RWPE2 (cell line): ENCODE results near the gene RBMXL2.

ENCODE experiments used
- ATAC-seq: fragments of 200-7000 bp; cut with Tn5 transposase; 3 replicates; pipeline ENCODE4 v1.9.1; 2021; ENCODE audit warnings: low read depth
- DNase-seq: peaks from one replicate; pipeline ENCODE4 v3.0.0-alpha.2; 2020; ENCODE audit warnings: low spot score
- H3K27ac ChIP-seq: fragments of 450-650 bp; 2 replicates; pipeline ENCODE4 v1.5.1; 2017; ENCODE audit warnings: mild to moderate bottlenecking; ENCODE audit not compliant: poor library complexity, severe bottlenecking
- H3K27me3 ChIP-seq: fragments of 250-450 bp; sonication (Bioruptor Pico); 2 replicates; pipeline ENCODE4 v1.5.1; 2021; ENCODE audit warnings: mild to moderate bottlenecking, moderate library complexity; ENCODE audit not compliant: insufficient read depth, poor library complexity, severe bottlenecking
- H3K36me3 ChIP-seq: fragments of 250-450 bp; sonication (Bioruptor Pico); 2 replicates; pipeline ENCODE4 v1.5.1; 2020; ENCODE audit warnings: low read depth, mild to moderate bottlenecking, moderate library complexity
- H3K4me1 ChIP-seq: fragments of 250-450 bp; sonication (Bioruptor Pico); 2 replicates; pipeline ENCODE4 v1.5.1; 2021; ENCODE audit warnings: mild to moderate bottlenecking, moderate library complexity; ENCODE audit not compliant: insufficient read depth, poor library complexity, severe bottlenecking
- H3K4me3 ChIP-seq: fragments of 250-450 bp; sonication (Bioruptor Pico); 2 replicates; pipeline ENCODE4 v1.5.1; 2021; ENCODE audit warnings: mild to moderate bottlenecking, moderate library complexity; ENCODE audit not compliant: severe bottlenecking
- H3K9me3 ChIP-seq: fragments of 250-450 bp; sonication (Bioruptor Pico); 2 replicates; pipeline ENCODE4 v1.5.1; 2021; ENCODE audit warnings: mild to moderate bottlenecking, moderate library complexity; ENCODE audit not compliant: severe bottlenecking
- TF ChIP-seq, protein P1 (sequence below): fragments of 450-650 bp; IDR thresholded peaks from one replicate; pipeline ENCODE4 v1.5.1; 2017; ENCODE audit warnings: mild to moderate bottlenecking, moderate library complexity; ENCODE audit not compliant: poor library complexity, severe bottlenecking

RBMXL2 gene

DNA sequence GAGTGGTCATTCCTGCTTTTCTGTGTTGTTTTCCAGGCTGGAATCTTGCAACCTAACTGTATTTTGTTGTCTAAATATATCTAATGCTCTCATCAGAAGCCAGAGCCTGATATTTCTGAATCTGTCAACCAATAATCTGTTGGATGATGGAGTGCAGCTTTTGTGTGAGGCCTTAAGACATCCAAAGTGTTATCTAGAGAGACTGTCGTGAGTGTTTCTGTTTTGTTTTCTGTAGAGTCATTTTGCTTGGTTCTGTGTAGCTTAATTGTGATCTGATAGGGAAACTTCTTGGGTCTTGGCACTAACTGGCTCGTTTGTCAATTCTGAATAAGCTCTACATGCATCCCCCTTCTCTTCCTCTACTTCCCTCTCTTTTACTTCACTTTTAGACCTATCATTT lies 31.2 kb upstream of the RBMXL2 start:
- H3K27ac ChIP-seq = no peak overlapping the region
- H3K4me3 ChIP-seq = no peak overlapping the region
- DNase-seq (no peak), ATAC-seq (no peak)
- H3K27me3 ChIP-seq = no peaks in the 10 kb centered on the region
- H3K36me3 ChIP-seq = no peaks in the 10 kb centered on the region
- TF ChIP-seq, protein P1, sequence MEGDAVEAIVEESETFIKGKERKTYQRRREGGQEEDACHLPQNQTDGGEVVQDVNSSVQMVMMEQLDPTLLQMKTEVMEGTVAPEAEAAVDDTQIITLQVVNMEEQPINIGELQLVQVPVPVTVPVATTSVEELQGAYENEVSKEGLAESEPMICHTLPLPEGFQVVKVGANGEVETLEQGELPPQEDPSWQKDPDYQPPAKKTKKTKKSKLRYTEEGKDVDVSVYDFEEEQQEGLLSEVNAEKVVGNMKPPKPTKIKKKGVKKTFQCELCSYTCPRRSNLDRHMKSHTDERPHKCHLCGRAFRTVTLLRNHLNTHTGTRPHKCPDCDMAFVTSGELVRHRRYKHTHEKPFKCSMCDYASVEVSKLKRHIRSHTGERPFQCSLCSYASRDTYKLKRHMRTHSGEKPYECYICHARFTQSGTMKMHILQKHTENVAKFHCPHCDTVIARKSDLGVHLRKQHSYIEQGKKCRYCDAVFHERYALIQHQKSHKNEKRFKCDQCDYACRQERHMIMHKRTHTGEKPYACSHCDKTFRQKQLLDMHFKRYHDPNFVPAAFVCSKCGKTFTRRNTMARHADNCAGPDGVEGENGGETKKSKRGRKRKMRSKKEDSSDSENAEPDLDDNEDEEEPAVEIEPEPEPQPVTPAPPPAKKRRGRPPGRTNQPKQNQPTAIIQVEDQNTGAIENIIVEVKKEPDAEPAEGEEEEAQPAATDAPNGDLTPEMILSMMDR = no peak
- no peaks in the 10 kb centered on the region for H3K4me1 ChIP-seq
- H3K9me3 ChIP-seq = no peaks in the 10 kb centered on the region

DNA sequence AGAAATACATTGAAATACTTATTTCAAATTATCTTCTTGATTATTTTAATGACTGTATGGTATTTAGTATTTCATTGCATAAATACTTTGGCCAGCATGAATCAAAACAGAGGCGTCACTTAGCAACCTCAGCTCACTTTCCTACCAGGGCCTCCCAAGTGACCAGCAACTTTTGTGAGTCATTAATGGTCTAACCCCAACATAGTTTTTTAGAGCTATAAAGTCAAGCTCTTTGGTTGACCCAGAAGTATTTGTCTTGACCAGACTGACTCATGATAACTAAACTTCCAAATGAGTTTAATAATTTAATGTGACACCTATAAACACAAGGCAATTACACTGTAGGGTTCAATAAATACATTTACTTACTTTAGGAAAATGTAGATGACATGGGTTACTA lies 27.9 kb upstream of the RBMXL2 start:
- Histone ChIP-seq H3K9me3 (no peaks in the 10 kb centered on the region), H3K27ac (no peak overlapping the region), H3K4me1 (no peaks in the 10 kb centered on the region), H3K4me3 (no peak overlapping the region), H3K27me3 (no peaks in the 10 kb centered on the region), H3K36me3 (no peaks in the 10 kb centered on the region)
- TF ChIP-seq, protein P1 = no peak
- no peak for DNase-seq
- ATAC-seq = no peak

DNA sequence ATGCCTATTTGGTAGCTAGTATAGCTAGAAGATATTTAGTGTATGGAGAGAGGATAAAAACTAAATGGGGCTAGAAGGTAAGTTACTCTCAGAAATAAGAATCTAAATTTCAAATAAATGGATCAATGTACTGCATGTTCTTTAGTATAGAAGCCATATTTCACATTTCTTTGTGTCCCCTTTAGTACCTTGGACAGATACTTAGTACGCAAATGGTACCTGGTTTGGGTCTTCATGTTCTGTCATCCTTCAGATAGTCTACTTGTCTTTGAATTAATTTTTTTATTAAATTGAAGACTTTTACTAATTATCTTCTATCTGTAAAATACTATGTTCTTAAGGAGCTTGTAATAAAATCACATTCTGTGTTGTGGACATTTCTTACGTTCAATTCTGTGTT lies 26.3 kb upstream of the RBMXL2 start:
- ATAC-seq (no peak), DNase-seq (no peak)
- Histone ChIP-seq H3K9me3 (no peaks in the 10 kb centered on the region), H3K27me3 (no peaks in the 10 kb centered on the region), H3K4me3 (no peak overlapping the region), H3K36me3 (no peaks in the 10 kb centered on the region), H3K27ac (no peak overlapping the region), H3K4me1 (no peaks in the 10 kb centered on the region)
- TF ChIP-seq, protein P1 = no peak

DNA sequence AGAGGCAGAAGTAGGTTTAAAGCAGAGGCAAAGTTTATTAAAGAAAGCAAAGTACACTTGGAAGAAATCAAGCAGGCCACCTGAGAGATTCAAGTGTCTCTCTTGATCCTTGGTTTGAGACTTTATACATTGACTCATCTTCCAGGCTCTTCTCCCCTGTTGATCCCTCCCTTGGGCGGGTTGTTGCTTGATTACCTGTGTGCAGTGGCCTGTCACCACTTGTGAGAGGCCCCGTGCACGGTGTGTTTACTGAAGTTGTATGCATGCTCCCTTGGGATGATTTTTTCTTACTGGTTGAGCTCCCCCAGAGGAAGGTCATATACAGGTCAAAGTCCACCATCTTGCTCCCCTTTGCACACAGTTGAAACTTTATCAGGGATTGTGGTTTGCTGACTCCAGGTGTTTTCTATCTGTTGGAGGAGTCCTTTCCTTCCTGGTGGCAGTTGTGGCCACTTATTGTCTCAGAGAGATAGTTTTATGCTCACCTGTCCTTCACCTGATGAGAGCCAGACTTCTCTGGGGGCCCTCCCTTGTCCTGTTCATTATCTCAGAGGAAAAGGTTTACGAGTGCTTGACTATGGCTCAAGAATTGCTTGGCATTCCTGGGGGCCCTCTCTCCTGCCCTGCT lies 16.3 kb upstream of the RBMXL2 start:
- H3K4me1 ChIP-seq = no peaks in the 10 kb centered on the region
- no peak overlapping the region for H3K4me3 ChIP-seq
- no peaks in the 10 kb centered on the region for H3K36me3 ChIP-seq
- TF ChIP-seq, protein P1 = no peak
- no peak overlapping the region for H3K27ac ChIP-seq
- ATAC-seq (no peak), DNase-seq (no peak)
- no peaks in the 10 kb centered on the region for H3K9me3 ChIP-seq
- H3K27me3 ChIP-seq = no peaks in the 10 kb centered on the region

DNA sequence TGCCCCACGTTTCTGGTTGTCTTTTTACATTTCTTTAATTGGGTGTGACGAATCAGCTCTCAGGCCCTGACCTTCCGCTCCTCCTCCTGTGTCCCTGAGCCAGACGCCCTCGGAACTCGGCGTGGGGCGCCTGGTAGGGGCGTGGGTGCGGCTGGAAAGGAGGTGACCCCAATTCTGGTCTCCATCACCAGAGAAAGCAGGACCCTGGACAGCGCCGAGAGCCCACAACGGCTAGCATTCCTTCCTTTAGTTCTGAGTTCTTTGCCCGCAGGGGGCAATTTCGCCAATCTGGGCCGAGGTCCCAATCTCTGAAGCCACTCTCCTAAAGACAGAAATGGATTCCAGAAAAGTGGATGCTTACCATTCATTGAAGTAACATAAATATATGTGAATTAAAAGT lies 11.7 kb upstream of the RBMXL2 start:
- no peak for DNase-seq
- H3K36me3 ChIP-seq = no peaks in the 10 kb centered on the region
- no peaks in the 10 kb centered on the region for H3K9me3 ChIP-seq
- H3K27me3 ChIP-seq = no peaks in the 10 kb centered on the region
- TF ChIP-seq, protein P1 = no peak
- H3K4me1 ChIP-seq = no peaks in the 10 kb centered on the region
- no peak for ATAC-seq
- no peak overlapping the region for H3K27ac ChIP-seq
- no peak overlapping the region for H3K4me3 ChIP-seq
